Mucosa of rectum (tissue), 2 donors: Measurements from ENCODE around the gene HMGCS2.
"Not testable (repeated sequence)": the region's sequence is repeated elsewhere in the genome, so short reads cannot be mapped to it uniquely, and the experiment has no call there.

Source experiments
- H3K27ac ChIP-seq, 2 donors: one replicate each; pipeline ENCODE4 v1.7.0; 2013; ENCODE audit warnings: inconsistent platforms in 2 of 2, low read depth in 2 of 2, low read length in 2 of 2
- H3K27me3 ChIP-seq, 2 donors: one replicate each; pipeline ENCODE4 v1.7.0; 2013; ENCODE audit warnings: low read length in 2 of 2; ENCODE audit not compliant: control insufficient read depth in 2 of 2, insufficient read depth in 2 of 2
- H3K36me3 ChIP-seq, 2 donors: one replicate each; pipeline ENCODE4 v1.7.0; 2013; ENCODE audit warnings: low read length in 2 of 2; ENCODE audit not compliant: control insufficient read depth in 2 of 2, insufficient read depth in 2 of 2
- H3K4me1 ChIP-seq, 2 donors: one replicate each; pipeline ENCODE4 v1.7.0; 2013; ENCODE audit warnings: low read length in 2 of 2, mild to moderate bottlenecking in 1 of 2; ENCODE audit not compliant: control insufficient read depth in 2 of 2, insufficient read depth in 2 of 2
- H3K4me3 ChIP-seq, 2 donors: one replicate each; pipeline ENCODE4 v1.7.0; 2013; ENCODE audit warnings: low read length in 2 of 2
- H3K9ac ChIP-seq, 2 donors: one replicate each; pipeline ENCODE4 v1.7.0; 2013; ENCODE audit warnings: low read length in 2 of 2, low read depth in 1 of 2, mild to moderate bottlenecking in 1 of 2
- H3K9me3 ChIP-seq, 2 donors: one replicate each; pipeline ENCODE4 v1.7.0; 2013; ENCODE audit warnings: low read length in 2 of 2; ENCODE audit not compliant: control insufficient read depth in 2 of 2
- donor health status: healthy.
- donor health status: Normal muscosa, but diverticular disease.

The HMGCS2 gene

DNA sequence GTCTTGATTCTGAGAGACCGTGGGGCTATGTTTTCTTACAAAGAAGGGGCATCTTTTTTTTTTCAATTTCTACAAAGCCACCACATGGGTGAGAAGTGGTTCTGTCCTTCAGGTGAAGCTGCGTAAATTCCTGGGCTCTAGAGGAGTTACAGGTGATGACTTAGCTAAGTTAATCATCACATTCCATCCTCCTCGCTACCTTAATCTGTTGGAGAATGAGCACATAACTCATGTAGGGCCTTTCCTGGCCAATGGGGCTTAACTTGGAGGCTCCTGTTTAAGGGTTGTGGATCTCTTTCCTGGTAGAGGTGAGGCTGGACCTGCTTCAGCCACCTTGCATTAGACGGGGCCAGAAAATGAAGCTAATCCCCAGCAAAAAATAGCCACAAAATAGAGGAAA lies 22.7 kb upstream of the HMGCS2 start:
- Histone ChIP-seq H3K36me3 (no peaks in the 10 kb centered on the region), H3K9me3 (no peaks in the 10 kb centered on the region), H3K27me3 (no peaks in the 10 kb centered on the region), H3K4me3 (no peak overlapping the region), H3K4me1 (peaks cover 12 to 28% of the 10 kb centered on the region in 2 donors), H3K27ac (peak overlapping the region; percentile 76 to 89), H3K9ac (no peak overlapping the region)

- Histone ChIP-seq H3K9ac (no peak overlapping the region), H3K27me3 (no peaks in the 10 kb centered on the region), H3K4me3 (peak overlapping the region in 1 of 2 donors; percentile 8), H3K36me3 (no peaks in the 10 kb centered on the region), H3K4me1 (peaks cover 12 to 28% of the 10 kb centered on the region in 2 donors), H3K27ac (peak overlapping the region; percentile 76 to 89), H3K9me3 (no peaks in the 10 kb centered on the region)
These were observed 21.9 kb upstream of the HMGCS2 start for GRCh38 chr1:119790451-119791198.

- Histone ChIP-seq H3K9ac (peak overlapping the region in 1 of 2 donors; percentile 2), H3K9me3 (no peaks in the 10 kb centered on the region), H3K36me3 (no peaks in the 10 kb centered on the region), H3K4me3 (no peak overlapping the region), H3K27ac (peak overlapping the region; percentile 18 to 69), H3K4me1 (peaks cover 14 to 40% of the 10 kb centered on the region in 2 donors), H3K27me3 (no peaks in the 10 kb centered on the region)
These were observed 19.1 kb upstream of the HMGCS2 start for GRCh38 chr1:119787776-119788175.

GRCh38 chr1:119786473-119787050 lies 17.9 kb upstream of the HMGCS2 start:
- H3K9me3 ChIP-seq, H3K27me3 ChIP-seq, H3K9ac ChIP-seq, H3K4me3 ChIP-seq, H3K36me3 ChIP-seq: not testable (repeated sequence)
- Histone ChIP-seq H3K27ac (peak overlapping the region in 1 of 2 donors; percentile 15), H3K4me1 (peaks cover 14 to 43% of the 10 kb centered on the region in 2 donors)

GRCh38 chr1:119786046-119786445 lies 17.3 kb upstream of the HMGCS2 start:
- peaks cover 10 to 40% of the 10 kb centered on the region in 2 donors for H3K4me1 ChIP-seq
- not testable (repeated sequence) for H3K9me3 ChIP-seq, H3K9ac ChIP-seq, H3K27me3 ChIP-seq, H3K4me3 ChIP-seq, H3K36me3 ChIP-seq, H3K27ac ChIP-seq

DNA sequence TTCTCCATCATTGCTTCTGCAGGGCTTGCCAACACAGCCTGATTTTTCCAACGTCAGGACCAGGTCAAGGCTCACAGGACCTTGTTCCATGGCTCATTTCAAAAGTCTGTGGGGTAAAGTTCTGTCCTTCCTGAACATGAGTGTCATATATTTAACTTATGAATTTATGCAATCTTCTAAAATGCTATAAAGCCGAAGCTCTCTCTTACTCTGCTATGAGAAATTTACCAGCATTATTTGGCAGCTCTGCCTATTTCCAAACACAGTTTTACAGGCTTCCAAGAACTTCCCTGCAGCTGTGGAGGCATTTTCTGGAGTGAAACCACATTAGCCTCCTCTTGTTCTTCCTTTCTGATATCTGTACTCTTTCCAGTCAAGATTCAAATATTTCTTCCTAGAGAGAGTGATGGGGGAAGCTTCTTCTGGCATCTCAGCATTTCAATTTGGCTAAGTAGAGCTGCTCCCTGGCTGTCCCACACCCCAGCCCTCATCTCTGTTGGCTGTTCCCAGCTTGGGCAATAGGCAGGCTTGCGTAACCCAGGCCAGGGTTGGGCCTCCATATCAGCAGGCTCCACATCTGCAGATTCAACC lies 15.6 kb upstream of the HMGCS2 start:
- peak overlapping the region in 1 of 2 donors; percentile 40 for H3K27ac ChIP-seq
- no peaks in the 10 kb centered on the region for H3K9me3 ChIP-seq
- no peak overlapping the region for H3K4me3 ChIP-seq
- no peaks in the 10 kb centered on the region for H3K36me3 ChIP-seq
- no peaks in the 10 kb centered on the region for H3K27me3 ChIP-seq
- peaks cover 8 to 45% of the 10 kb centered on the region in 2 donors for H3K4me1 ChIP-seq
- H3K9ac ChIP-seq: peak overlapping the region in 1 of 2 donors; percentile 7

DNA sequence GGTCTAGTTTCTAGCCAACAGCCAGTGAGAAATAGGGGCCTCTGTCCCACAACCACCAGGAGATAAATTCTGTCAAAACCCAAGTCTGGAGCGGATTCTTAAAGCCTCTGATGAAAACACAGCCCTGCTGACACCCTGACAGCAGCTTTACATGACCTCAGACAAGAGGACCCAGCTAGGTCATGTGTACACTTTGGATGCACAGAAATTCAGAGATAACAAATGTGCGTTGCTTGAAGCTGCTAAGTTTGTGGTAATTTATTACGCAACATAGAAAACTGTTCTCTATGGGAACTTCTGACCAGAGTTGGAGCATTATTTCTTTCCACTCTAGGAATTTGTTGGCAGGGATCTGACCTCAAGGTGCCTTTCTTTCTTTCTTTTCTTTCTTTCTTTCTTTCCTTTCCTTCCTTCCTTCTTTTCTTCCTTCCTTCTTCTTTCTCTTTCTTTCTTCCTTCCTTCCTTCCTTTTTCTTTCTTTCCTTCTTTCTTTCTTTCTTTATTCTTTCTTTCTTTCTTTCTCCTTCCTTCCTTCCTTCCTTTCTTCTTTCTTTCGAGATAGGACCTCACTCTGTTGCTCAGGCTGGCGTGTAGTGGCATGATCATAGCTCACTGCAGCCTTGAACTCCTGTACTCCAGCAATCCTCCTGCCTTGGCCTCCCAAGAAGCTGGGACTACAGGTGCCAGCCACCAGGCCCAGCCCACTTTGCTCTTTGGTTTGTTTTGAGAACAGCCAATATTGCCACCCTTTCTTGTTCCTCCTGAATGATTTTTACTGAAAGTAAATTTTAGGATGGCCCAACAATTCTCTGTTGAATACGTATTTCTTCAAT lies 14.9 kb upstream of the HMGCS2 start:
- Histone ChIP-seq H3K27me3 (no peaks in the 10 kb centered on the region), H3K4me3 (no peak overlapping the region), H3K27ac (peak overlapping the region in 1 of 2 donors; percentile 40), H3K9me3 (no peaks in the 10 kb centered on the region), H3K4me1 (peaks cover 14 to 50% of the 10 kb centered on the region in 2 donors), H3K36me3 (no peaks in the 10 kb centered on the region), H3K9ac (peak overlapping the region in 1 of 2 donors; percentile 7)

- no peak overlapping the region for H3K9ac ChIP-seq
- no peak overlapping the region for H3K4me3 ChIP-seq
These were observed 14.1 kb upstream of the HMGCS2 start for GRCh38 chr1:119782631-119783325.

DNA sequence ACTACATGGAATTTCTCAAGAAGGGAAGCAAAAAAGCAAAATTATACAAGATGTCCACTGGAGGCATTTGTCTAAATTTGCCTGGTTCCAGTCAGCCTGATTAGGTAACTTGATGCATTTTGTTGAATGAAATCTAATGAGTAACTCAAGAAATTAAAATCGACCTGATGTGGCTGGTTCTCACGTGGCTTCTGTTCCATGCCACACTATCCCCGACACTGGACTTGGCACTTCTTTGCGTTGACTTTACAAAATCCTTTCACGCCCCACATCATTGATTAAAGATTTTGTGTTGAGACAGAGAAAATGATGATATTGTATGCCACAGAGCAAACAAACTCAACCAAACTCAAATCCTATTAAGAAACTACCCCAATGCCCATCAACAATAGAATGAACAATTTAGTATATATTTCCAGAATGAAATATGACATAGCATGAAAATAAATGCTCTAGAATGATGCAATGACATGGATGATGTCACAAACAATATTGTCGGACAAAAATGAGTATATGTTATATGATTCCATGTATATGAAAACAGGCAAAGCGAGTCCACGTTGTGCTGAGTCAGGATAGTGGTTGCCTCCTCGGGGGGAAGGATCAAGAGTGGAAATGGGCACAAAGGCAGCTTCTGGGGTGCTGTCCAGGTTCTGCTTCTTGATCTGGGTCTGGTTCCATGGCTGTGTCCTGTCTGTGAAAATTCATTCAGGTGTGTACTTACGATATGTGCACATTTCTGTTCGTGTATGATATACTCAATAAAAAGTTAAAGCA lies 12.9 kb upstream of the HMGCS2 start:
- Histone ChIP-seq H3K4me1 (peaks cover 14 to 50% of the 10 kb centered on the region in 2 donors), H3K9ac (no peak overlapping the region), H3K36me3 (no peaks in the 10 kb centered on the region), H3K27me3 (no peaks in the 10 kb centered on the region), H3K9me3 (no peaks in the 10 kb centered on the region), H3K27ac (peak overlapping the region in 1 of 2 donors; percentile 82), H3K4me3 (no peak overlapping the region)

More at GRCh38 chr1:119782631-119783325, 14.1 kb upstream of the HMGCS2 start:
- H3K4me1 ChIP-seq: peaks cover 14 to 47% of the 10 kb centered on the region in 2 donors
- H3K27ac ChIP-seq: no peak overlapping the region
- no peaks in the 10 kb centered on the region for H3K27me3 ChIP-seq
- H3K9me3 ChIP-seq: no peaks in the 10 kb centered on the region
- no peaks in the 10 kb centered on the region for H3K36me3 ChIP-seq
